Dedifferentiated amniotic fluid mesenchymal stem cell (primary cell): ENCODE results near the gene ULK1.

ENCODE experiments used
- DNase-seq: peaks from one replicate; pipeline ENCODE4 v3.0.0-alpha.2; 2016; ENCODE audit errors: extremely low spot score

The ULK1 gene

DNA sequence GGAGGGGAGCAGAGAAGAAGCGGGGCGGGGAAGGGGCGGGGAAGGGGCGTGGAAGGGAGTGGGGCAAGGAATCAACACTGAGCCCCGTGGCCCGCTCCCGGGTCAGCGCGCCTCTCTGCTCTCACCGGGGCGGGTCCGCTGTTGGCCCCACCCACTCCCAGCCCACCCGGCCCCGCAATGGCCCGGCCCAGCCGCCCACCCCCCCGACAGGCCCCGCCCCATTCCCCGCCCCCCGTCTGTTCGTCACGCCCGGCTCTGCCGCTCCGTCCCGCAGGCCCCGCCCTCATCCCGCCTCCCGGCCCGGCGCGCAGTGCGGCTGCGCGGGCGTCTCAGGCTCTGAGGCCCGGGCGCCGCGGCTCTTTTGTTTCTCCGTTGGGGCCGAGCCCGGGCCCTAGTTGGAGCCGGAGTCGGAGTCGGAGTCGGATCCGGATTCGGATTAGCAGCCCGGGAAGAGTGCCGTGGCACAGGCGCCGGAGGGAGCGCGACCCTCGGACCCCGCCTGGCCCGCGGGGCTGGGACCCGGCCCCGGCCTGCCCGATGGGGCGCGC is at the start of gene ULK1:
ULK1 (plus strand) TSS at position 310 of the 548 bp plus-strand sequence. CDS start 380 bp downstream, outside the sequence.
- peak; percentile 77 for DNase-seq

DNA sequence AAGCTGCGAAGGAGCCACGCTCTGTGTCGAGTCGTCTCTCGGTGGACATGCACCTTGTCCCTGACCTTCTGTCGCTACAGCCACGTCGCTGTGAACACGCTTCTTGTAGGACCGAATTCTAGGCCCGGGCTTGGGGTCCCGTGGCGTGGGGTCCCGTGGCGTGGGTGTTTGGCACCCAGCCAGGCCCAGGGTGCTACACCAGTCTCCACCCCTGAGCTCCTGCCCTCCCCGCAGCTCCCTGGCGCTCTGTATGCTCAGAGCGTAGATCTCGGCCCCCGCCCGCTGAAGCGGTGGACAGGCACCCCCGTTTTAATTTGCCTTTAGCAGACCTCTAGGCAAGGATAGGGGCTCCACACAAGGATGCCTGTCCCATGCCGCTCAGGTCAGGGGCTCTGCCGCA is 49.8 kb upstream of the ULK1 start:
- DNase-seq = no peak

DNA sequence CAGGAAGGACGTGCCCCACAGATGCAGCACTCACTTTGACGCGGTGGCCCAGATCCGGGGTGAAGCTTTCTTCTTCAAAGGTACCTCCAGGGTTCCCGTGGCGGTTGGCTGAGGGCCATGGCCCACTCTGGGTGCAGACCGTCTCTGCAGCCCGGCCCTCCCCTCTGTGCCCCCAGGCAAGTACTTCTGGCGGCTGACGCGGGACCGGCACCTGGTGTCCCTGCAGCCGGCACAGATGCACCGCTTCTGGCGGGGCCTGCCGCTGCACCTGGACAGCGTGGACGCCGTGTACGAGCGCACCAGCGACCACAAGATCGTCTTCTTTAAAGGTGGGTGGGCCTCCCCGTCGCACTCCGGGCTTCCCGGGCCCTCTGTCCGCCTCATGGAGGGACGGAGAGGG is 49.3 kb upstream of the ULK1 start:
- DNase-seq = no peak

GRCh38 chr12:131847456-131847855 is 47.0 kb upstream of the ULK1 start:
- no peak for DNase-seq

DNA sequence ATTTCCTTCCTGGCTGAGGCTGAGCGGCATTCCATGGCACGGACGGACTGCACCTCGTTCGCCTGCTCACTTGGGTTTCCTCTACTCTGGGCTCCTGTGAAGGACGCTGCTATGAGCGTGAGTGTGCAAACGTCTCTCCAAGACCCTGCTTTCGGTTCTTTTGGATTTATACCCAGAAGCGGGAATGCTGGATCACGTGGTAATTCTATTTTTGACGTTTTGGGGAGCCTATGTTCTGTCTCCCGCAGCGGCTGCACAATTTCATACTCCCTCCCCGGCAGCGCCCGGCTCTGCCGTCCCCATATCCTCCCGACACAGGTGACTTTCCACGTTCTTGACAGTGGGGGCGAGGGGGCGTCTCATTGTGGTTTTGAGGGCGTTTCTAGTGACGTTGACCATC is 45.7 kb upstream of the ULK1 start:
- no peak for DNase-seq

DNA sequence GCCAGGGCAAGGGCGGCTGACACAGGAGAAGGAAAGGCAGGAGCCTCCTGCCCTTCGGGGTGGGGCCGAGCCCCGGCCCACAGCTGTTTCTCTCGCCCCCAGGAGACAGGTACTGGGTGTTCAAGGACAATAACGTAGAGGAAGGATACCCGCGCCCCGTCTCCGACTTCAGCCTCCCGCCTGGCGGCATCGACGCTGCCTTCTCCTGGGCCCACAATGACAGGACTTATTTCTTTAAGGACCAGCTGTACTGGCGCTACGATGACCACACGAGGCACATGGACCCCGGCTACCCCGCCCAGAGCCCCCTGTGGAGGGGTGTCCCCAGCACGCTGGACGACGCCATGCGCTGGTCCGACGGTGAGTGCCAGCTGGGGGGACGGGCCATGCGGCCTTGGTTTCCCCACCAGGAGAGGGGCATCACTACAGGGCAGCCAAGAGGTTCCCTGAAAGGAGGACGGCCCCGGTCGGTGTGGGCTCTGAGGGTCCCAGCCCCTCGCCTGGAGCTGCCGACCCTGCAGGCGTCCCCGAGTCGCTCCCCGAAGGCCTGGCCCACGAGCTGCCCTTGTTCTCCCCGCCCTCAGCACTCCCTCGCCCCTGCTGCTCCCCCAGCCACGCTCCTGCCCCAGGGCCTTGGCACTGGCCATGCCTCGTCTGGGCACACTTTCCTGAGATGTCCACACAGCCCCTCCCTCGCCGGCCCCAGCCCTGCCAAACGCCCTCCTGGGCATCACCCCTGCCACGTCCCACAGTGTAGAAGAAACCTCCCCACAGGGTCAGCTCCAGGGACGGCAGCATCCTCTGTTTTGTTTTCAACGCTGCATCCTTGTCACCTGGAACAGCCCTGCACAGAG is 44.5 kb upstream of the ULK1 start:
- no peak for DNase-seq

DNA sequence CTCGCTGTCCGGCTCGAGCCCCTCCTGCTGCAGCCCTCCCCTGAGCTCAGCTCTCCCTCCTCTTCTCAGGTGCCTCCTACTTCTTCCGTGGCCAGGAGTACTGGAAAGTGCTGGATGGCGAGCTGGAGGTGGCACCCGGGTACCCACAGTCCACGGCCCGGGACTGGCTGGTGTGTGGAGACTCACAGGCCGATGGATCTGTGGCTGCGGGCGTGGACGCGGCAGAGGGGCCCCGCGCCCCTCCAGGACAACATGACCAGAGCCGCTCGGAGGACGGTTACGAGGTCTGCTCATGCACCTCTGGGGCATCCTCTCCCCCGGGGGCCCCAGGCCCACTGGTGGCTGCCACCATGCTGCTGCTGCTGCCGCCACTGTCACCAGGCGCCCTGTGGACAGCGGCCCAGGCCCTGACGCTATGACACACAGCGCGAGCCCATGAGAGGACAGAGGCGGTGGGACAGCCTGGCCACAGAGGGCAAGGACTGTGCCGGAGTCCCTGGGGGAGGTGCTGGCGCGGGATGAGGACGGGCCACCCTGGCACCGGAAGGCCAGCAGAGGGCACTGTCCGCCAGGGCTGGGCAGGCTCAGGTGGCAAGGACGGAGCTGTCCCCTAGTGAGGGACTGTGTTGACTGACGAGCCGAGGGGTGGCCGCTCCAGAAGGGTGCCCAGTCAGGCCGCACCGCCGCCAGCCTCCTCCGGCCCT is 43.4 kb upstream of the ULK1 start:
- no peak for DNase-seq

GRCh38 chr12:131851741-131852550 is 42.5 kb upstream of the ULK1 start:
- DNase-seq = no peak

DNA sequence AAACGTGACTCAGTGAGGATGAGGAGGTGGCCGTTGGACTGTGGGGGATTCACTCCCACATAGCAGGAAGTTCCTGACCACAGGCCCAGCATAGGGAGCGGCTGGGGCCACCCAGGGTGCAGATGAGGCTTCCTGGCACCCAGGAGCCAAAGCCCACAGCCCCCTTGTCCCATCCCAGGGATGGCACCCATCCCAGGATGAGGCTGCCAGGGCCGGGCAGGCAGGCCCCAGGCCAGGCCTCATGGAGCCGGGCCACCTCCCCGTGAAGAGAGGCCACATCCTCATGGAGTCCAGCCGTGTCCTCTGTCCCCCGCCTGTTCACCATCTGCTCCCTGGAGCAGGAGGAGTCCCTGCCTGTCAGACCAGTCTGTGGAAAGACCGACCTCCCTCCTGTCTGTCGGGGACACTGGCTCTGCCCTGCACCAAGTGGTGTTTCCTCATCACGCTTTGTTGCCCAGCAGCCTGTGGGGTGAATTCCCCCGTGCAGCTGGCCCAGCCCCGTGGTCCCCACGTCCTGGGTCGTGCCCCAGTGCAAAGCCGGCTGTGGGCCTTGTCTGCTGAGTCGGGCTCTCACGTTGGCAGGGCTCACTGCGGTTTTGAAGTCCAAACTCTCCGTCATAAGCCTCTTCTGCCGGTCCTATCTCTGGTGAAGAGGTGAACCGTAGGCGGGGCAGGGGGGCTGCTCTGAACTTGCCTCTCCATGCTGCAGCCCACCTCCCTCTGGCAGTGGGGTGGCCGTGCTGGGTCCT is 41.7 kb upstream of the ULK1 start:
- no peak for DNase-seq

GRCh38 chr12:131853832-131854797 is 40.3 kb upstream of the ULK1 start:
- DNase-seq = no peak

DNA sequence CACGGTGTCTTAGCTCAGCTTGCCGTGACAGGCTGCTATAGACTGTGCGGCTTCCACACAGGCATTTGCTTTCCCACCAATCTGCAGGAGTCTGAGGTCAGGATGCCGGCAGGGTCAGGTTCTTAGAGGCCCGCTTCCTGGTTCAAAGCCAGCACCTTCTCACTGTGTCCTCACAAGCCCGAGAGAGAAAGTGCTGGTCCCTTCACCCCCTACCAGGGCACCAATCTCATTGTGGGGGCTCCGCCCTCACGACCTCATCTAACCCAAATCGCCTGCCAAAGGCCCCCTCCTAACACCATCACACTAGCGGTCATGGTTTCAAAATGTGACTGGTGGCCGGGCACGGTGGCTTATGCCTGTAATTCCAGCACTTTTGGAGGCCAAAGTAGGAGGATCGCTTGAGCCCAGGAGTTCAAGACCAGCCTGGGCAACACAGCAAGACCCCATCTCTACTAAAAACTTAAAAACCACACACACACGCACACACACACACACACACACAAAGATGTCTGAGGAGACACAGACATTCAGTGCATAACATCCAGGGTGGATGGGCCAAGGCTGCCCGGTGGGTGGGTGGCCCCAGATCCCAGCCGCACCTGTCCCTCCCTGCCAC is 39.5 kb upstream of the ULK1 start:
- no peak for DNase-seq

GRCh38 chr12:131855521-131856142 is 38.8 kb upstream of the ULK1 start:
- no peak for DNase-seq

GRCh38 chr12:131856366-131857097 is 37.9 kb upstream of the ULK1 start:
- DNase-seq = no peak

DNA sequence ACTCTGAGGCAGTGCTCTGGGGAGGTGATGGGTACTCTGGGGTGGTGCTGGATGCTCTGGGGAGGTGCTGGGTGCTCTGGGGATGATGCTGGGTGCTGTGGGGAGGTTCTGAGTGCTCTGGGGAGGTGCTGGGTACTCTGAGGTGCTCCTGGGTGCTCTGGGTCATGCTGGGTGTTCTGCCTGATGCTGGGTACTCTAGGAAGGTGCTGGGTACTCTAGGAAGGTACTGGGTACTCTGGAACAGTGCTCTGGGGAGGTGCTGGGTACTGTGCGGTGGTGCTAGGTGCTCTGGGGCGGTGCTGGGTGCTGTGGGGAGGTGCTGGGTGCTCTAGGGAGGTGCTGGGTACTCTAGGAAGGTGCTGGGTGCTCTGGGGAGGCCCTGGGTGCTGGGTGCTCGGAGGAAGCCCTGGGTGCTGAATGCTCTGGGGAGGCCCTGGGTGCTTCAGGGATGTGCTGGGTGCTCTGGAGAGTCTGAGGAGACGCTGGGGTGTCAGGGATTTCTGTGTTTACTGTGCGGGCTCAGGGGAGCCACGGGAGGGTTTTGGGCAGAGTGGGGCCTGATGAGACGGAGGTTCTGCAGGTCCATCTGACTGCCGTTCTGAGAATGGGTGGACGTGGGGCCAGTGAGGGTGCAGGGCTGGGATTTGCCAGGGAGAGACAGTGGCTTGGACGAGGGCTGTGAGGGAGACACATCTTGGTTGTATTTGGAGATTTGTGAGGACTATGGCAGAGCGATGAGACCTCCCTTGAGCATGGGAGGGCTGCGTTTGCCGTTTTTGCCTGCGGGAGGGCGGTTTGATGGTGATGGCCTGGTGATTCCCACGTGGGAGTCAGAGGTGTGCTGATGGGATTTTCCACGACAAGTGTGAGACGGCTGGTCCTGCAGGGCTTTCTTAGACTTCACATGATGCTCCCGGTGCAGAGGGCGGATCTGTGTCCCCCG is 36.2 kb upstream of the ULK1 start:
- DNase-seq = no peak

- DNase-seq = peak; percentile 50
Measured at GRCh38 chr12:131860472-131861260, 33.8 kb upstream of the ULK1 start.

GRCh38 chr12:131861261-131862083 is 33.0 kb upstream of the ULK1 start:
- no peak for DNase-seq
